ENCODE measurements around the gene SPRED1.

Gene SPRED1

DNA sequence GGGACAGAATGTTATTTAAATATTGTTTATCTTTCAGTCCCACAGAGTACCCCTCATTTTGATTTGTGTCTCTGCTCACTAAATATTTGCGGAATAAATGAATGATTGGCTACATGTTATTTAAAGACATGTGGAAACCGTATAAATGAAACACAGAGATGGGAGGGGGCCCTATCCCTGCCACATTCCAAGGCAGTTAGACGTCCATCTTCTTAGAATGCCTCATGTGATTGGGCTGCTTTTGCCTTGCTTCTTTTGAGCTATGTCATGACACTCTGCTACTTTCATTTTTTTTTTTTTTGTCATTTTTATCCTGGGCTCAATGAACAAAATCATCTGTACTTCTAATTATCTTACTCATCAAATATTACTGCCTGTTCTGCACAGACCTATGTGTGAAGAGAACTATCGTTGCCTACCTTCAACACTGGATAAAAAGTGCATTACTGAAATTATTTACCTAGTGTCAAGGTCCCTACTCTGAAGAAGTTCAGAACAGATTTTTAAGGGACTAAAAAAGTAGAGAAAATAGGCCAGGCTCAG is 117.4 kb downstream of the SPRED1 start:
- DNase-seq, result no peak

GRCh38 chr15:38373016-38373415 is 120.4 kb downstream of the SPRED1 start:
- no peak for DNase-seq

DNA sequence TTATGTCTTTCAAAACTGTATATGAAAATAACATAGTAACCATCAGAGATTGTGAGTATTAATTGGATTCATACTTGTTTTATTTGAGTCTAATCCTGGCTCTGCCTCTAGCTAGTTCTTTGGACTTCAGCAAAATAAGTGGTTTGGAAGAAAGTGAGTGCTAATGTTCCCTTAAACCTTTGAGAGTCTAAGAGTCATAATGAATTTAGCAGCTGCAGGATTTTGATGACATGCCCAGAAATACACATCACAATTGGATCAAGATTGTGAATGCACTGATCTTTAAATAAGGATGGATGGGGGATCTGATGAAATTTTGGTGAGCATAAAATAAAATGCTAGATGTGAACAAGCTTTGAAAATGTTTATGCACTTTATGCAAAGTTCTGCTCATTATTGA is 121.4 kb downstream of the SPRED1 start:
- DNase-seq, result no peak

DNA sequence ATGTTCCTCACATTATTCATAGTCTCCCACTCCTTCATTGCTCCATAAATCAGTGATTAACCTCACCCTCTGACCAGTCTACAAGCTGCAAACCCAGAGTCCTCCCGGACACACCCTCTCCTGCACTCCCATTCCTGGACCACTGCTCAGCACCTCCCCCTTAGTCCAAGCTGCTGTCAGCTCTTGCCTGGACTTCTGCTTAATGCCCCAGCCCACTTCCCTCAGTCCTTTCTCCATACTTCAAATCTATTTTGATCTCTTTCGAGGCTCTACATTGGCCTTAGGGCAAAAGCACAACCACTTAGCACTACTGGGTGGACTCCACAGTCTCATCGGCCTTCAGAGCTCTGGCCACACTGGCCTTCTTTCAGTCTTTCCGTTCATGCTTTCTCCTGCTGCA is 121.9 kb downstream of the SPRED1 start:
- no peak for DNase-seq

- DNase-seq, result no peak
Measured at GRCh38 chr15:38376081-38376480, 123.4 kb downstream of the SPRED1 start.

DNA sequence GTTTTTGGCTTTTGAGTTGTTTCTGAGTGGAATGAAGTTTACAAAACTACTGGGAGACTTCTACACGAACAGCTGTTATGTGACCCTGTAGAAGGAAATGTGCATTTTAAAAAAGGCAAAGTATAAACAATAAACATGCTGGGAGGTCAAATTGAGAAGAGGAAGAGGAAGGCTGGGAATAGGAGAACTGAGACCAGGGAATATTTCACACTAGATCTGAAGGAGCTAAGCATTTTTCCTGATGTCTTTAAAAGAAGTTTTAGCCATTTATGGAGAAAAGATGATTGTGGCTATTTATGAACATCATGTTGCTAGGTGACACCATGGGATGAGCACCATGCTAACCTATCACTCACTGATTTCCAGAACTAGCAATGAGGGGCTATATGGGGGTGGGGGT is 125.0 kb downstream of the SPRED1 start:
- no peak for DNase-seq

- DNase-seq, result no peak
Measured at GRCh38 chr15:38378161-38378560, 125.5 kb downstream of the SPRED1 start.

DNA sequence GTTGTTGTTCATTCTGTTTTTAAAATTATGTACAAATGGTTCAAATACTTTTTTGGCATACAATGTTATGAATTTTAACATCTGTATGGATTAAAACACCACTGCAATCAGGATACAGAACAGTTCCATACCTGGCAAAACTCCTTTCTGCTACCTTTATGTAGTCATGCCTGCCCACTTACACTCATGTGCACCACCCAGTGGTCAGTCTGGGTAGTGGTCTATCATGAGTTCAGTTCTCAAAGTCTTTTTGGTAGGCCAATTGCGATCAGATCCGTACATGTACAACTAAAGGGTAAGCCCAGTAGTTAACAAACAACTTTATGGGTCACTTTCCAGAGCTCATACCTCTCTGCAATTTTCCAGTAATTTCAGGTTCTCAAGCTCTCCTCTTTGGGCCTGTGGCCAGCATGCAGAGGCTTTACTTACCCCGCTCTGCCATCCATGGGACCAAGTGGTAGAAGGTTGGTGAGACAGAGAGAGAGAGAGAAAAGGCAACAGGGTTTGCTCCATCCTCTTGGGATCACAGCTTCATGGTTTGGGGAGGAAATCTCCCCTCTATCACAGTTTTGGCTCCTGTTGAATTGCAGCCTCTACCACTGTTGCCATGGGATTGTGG is 137.4 kb downstream of the SPRED1 start:
- peak; percentile 69 for DNase-seq

GRCh38 chr15:38391191-38391590 is 138.6 kb downstream of the SPRED1 start:
- no peak for DNase-seq

- peak; percentile 29 for DNase-seq
Measured at GRCh38 chr15:38398134-38398533, 145.5 kb downstream of the SPRED1 start.

- no peak for DNase-seq
Measured at GRCh38 chr15:38401106-38401505, 148.5 kb downstream of the SPRED1 start.

- no peak for DNase-seq
Measured at GRCh38 chr15:38401701-38402100, 149.1 kb downstream of the SPRED1 start.

GRCh38 chr15:38406436-38406835 is 153.8 kb downstream of the SPRED1 start:
- DNase-seq, result no peak

All from DMS53 (cell line).